ENCODE results near the gene SNTG2. TPM values are rescaled to one million over a fixed set of nuclear protein-coding genes. Genes with fewer than 3 reads are reported as not detected.

The SNTG2 gene
- total and polyA plus RNA-seq, 2 donors (not counting 1 experiment from before 2014, with no cell fraction given) = 0.06 TPM; not detected in 1

DNA sequence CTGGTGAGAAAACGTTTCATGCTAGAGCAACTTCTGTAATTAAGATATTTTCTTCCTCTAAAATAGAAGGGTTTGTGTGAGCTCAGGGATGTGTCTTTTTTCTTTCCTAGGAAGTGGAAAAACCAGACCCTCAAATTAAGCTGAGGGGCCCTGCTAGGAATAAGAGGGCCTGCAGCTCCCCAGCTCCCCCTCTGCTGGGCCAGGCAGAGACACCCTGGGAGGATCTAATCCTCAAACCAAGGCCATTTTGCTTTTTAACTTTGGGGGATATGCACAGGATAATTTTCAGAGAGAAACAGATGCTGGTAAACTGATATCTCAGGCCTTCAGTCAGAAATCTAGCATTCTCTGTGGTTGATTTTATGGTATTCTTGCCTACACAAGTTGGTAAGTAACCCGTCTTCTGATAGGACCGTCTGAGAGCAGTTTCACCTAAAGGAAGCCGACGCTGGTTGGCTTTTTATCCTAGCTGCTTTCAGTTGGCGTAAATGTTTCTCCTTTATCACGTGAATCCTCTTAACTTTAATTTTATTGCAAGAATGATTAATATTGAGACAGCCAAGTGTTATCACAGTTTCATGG lies 34.8 kb downstream of the SNTG2 start:
- no peaks in the 10 kb centered on the region for H3K36me3 ChIP-seq (ENCODE audit: control insufficient read depth, insufficient read depth, low read length)
- TF ChIP-seq EZH2 (IDR thresholded peaks at IDR 0.05; ENCODE audit: low read length, missing control alignments) (no peak), CTCF (conservative IDR thresholded peaks at IDR 0.05 in 1 of 2, IDR thresholded peaks at IDR 0.05 in 1 of 2; ENCODE audit: low read depth in 1 of 2, low read length in 2 of 2) (no peak)
- no peak overlapping the region for H3K4me3 ChIP-seq (replicated peaks in 1 of 4; ENCODE audit: control extremely low read depth in 1 of 4, insufficient read depth in 1 of 4, low read depth in 3 of 4, low read length in 4 of 4)
- no peak overlapping the region for H2AFZ ChIP-seq (ENCODE audit: low read length)
- no peak for DNase-seq (ENCODE audit: low read depth in 2 of 2)
- no peaks in the 10 kb centered on the region for H3K4me1 ChIP-seq (ENCODE audit: control insufficient read depth, extremely low read depth, insufficient read depth, low read length)
- H3K4me2 ChIP-seq (ENCODE audit: extremely low read depth, insufficient read depth, low read length) = no peak overlapping the region
- H3K79me2 ChIP-seq (ENCODE audit: control insufficient read depth, insufficient read depth, low read length) = no peaks in the 10 kb centered on the region
- no peak overlapping the region for H3K9ac ChIP-seq (ENCODE audit: insufficient read depth, low read length)
- H3K27ac ChIP-seq (ENCODE audit: insufficient read depth, low read length) = no peak overlapping the region
- peaks cover 1% of the 10 kb centered on the region for H3K9me3 ChIP-seq (ENCODE audit: control insufficient read depth, insufficient read depth, low read depth, low read length)
- no peaks in the 10 kb centered on the region for H4K20me1 ChIP-seq (ENCODE audit: control insufficient read depth, extremely low read depth, insufficient read depth, low read length)
- H3K27me3 ChIP-seq (ENCODE audit: control insufficient read depth, insufficient read depth, low read length) = no peaks in the 10 kb centered on the region

GRCh38 chr2:987789-988188 lies 37.1 kb downstream of the SNTG2 start:
- TF ChIP-seq EZH2 (IDR thresholded peaks at IDR 0.05; ENCODE audit: low read length, missing control alignments) (no peak), CTCF (conservative IDR thresholded peaks at IDR 0.05 in 1 of 2, IDR thresholded peaks at IDR 0.05 in 1 of 2; ENCODE audit: low read depth in 1 of 2, low read length in 2 of 2) (no peak)
- Histone ChIP-seq H3K79me2 (ENCODE audit: control insufficient read depth, insufficient read depth, low read length) (no peaks in the 10 kb centered on the region), H3K4me3 (replicated peaks in 1 of 4; ENCODE audit: control extremely low read depth in 1 of 4, insufficient read depth in 1 of 4, low read depth in 3 of 4, low read length in 4 of 4) (no peak overlapping the region), H3K9ac (ENCODE audit: insufficient read depth, low read length) (no peak overlapping the region), H3K4me1 (ENCODE audit: control insufficient read depth, extremely low read depth, insufficient read depth, low read length) (no peaks in the 10 kb centered on the region), H3K27me3 (ENCODE audit: control insufficient read depth, insufficient read depth, low read length) (no peaks in the 10 kb centered on the region), H4K20me1 (ENCODE audit: control insufficient read depth, extremely low read depth, insufficient read depth, low read length) (no peaks in the 10 kb centered on the region), H3K36me3 (ENCODE audit: control insufficient read depth, insufficient read depth, low read length) (no peaks in the 10 kb centered on the region), H3K27ac (ENCODE audit: insufficient read depth, low read length) (no peak overlapping the region), H2AFZ (ENCODE audit: low read length) (no peak overlapping the region), H3K4me2 (ENCODE audit: extremely low read depth, insufficient read depth, low read length) (no peak overlapping the region), H3K9me3 (ENCODE audit: control insufficient read depth, insufficient read depth, low read depth, low read length) (no peaks in the 10 kb centered on the region)
- DNase-seq (ENCODE audit: low read depth in 2 of 2) = no peak

DNA sequence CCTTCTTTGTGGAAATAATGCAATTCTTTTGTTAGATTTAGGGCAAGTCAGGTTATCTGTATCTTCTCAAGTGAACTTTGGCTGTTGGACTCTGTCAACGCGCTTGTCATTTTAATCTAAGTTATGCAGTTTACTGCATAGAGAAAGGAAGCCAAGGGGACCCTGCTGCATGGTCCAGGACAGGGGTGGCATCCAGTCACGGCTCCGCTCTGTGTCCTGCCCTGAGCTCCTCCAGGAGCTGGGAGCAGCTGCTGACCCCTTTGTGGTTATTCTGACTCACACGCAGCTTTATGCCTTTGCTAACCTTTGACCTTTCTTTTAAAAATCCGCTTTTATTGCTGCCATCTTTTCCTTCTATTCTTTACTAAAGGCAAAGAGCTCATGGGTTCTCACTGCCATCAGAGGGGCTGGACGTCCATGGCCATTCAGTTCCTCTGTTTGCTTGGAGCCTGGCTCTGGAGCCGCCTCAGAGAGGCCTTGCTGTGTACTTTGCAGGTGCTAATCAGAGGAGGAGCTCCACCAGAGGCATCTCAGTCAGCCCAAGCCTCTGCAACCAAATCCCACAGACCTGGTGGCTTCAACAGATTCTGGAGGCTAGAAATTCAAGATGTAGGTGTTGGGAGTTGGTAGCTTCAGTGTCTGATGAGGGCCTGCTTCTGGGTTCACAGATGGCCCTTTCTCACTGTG lies 39.3 kb downstream of the SNTG2 start:
- Histone ChIP-seq H3K9ac (ENCODE audit: insufficient read depth, low read length) (no peak overlapping the region), H3K4me3 (replicated peaks in 1 of 4; ENCODE audit: control extremely low read depth in 1 of 4, insufficient read depth in 1 of 4, low read depth in 3 of 4, low read length in 4 of 4) (no peak overlapping the region), H3K4me2 (ENCODE audit: extremely low read depth, insufficient read depth, low read length) (no peak overlapping the region), H3K27me3 (ENCODE audit: control insufficient read depth, insufficient read depth, low read length) (no peaks in the 10 kb centered on the region), H2AFZ (ENCODE audit: low read length) (no peak overlapping the region), H4K20me1 (ENCODE audit: control insufficient read depth, extremely low read depth, insufficient read depth, low read length) (no peaks in the 10 kb centered on the region), H3K36me3 (ENCODE audit: control insufficient read depth, insufficient read depth, low read length) (no peaks in the 10 kb centered on the region), H3K79me2 (ENCODE audit: control insufficient read depth, insufficient read depth, low read length) (no peaks in the 10 kb centered on the region), H3K4me1 (ENCODE audit: control insufficient read depth, extremely low read depth, insufficient read depth, low read length) (no peaks in the 10 kb centered on the region), H3K27ac (ENCODE audit: insufficient read depth, low read length) (no peak overlapping the region), H3K9me3 (ENCODE audit: control insufficient read depth, insufficient read depth, low read depth, low read length) (no peaks in the 10 kb centered on the region)
- no peak for TF ChIP-seq CTCF (conservative IDR thresholded peaks at IDR 0.05 in 1 of 2, IDR thresholded peaks at IDR 0.05 in 1 of 2; ENCODE audit: low read depth in 1 of 2, low read length in 2 of 2)
- TF ChIP-seq EZH2 (IDR thresholded peaks at IDR 0.05; ENCODE audit: low read length, missing control alignments) = no peak
- DNase-seq (ENCODE audit: low read depth in 2 of 2) = no peak
